DOHH2 (cell line): ENCODE data around the gene NUMB.

ENCODE experiments used
- H3F3A ChIP-seq: fragments of 200-600 bp; sonication (generic), shearing (Covaris generic); 2 replicates; pipeline ENCODE4 v1.6.0; 2016; ENCODE audit warnings: antibody characterized with exemption, mild to moderate bottlenecking; ENCODE audit not compliant: control insufficient read depth, insufficient read depth
- H3K27ac ChIP-seq: fragments of 200-600 bp; sonication (generic); 2 replicates; pipeline ENCODE4 v1.5.1; 2014; ENCODE audit warnings: low read depth, mild to moderate bottlenecking, low read length, moderate library complexity
- H3K27me3 ChIP-seq: fragments of 200-600 bp; sonication (generic); 2 replicates; pipeline ENCODE4 v1.6.1; 2014; ENCODE audit warnings: mild to moderate bottlenecking, low read length, mixed read lengths; ENCODE audit not compliant: control insufficient read depth
- H3K36me3 ChIP-seq: fragments of 200-600 bp; sonication (generic); 2 replicates; pipeline ENCODE4 v1.6.1; 2014; ENCODE audit warnings: mild to moderate bottlenecking, low read length, moderate library complexity, mixed read lengths; ENCODE audit not compliant: control insufficient read depth
- H3K4me1 ChIP-seq: fragments of 200-600 bp; sonication (generic); 2 replicates; pipeline ENCODE4 v1.6.1; 2014; ENCODE audit warnings: mild to moderate bottlenecking, low read length, mixed read lengths; ENCODE audit not compliant: control insufficient read depth
- H3K4me2 ChIP-seq: fragments of 200-600 bp; sonication (generic); 2 replicates; pipeline ENCODE4 v1.6.0; 2014; ENCODE audit warnings: mild to moderate bottlenecking, low read length, moderate library complexity
- H3K4me3 ChIP-seq: fragments of 200-600 bp; sonication (generic); 2 replicates; pipeline ENCODE4 v1.5.1; 2014; ENCODE audit warnings: mild to moderate bottlenecking, low read length, mixed read lengths
- H3K79me2 ChIP-seq: fragments of 200-600 bp; sonication (generic); 2 replicates; pipeline ENCODE4 v1.6.1; 2014; ENCODE audit warnings: mild to moderate bottlenecking, low read length, mixed read lengths; ENCODE audit not compliant: control insufficient read depth
- H3K9me2 ChIP-seq: fragments of 200-600 bp; sonication (generic); replicated peaks from 2 replicates; pipeline ENCODE4 v1.6.1; 2014; ENCODE audit warnings: mild to moderate bottlenecking, low read length, mixed read lengths; ENCODE audit not compliant: control insufficient read depth
- H3K9me3 ChIP-seq: fragments of 200-600 bp; sonication (generic); 2 replicates; pipeline ENCODE4 v1.6.1; 2014; ENCODE audit warnings: antibody characterized with exemption, low read length, mixed read lengths; ENCODE audit not compliant: control insufficient read depth, insufficient read depth
- H4K20me1 ChIP-seq: fragments of 200-600 bp; sonication (generic); 2 replicates; pipeline ENCODE4 v1.6.0; 2014; ENCODE audit warnings: low read depth, mild to moderate bottlenecking, antibody characterized with exemption, low read length, moderate library complexity; ENCODE audit not compliant: control insufficient read depth, insufficient read depth
- EZH2phosphoT487 ChIP-seq: fragments of 200-600 bp; sonication (generic); IDR thresholded peaks from 2 replicates; pipeline ENCODE4 v1.6.1; 2017; ENCODE audit warnings: borderline replicate concordance, mild to moderate bottlenecking, antibody characterized with exemption, low read length, moderate library complexity, mixed read lengths
- TF ChIP-seq, protein P1 (sequence below): fragments of 200-600 bp; sonication (generic); IDR thresholded peaks from one replicate; pipeline ENCODE4 v1.5.1; 2014; ENCODE audit warnings: antibody characterized with exemption, mild to moderate bottlenecking, low read depth, low read length; ENCODE audit not compliant: poor library complexity, severe bottlenecking

The NUMB gene

DNA sequence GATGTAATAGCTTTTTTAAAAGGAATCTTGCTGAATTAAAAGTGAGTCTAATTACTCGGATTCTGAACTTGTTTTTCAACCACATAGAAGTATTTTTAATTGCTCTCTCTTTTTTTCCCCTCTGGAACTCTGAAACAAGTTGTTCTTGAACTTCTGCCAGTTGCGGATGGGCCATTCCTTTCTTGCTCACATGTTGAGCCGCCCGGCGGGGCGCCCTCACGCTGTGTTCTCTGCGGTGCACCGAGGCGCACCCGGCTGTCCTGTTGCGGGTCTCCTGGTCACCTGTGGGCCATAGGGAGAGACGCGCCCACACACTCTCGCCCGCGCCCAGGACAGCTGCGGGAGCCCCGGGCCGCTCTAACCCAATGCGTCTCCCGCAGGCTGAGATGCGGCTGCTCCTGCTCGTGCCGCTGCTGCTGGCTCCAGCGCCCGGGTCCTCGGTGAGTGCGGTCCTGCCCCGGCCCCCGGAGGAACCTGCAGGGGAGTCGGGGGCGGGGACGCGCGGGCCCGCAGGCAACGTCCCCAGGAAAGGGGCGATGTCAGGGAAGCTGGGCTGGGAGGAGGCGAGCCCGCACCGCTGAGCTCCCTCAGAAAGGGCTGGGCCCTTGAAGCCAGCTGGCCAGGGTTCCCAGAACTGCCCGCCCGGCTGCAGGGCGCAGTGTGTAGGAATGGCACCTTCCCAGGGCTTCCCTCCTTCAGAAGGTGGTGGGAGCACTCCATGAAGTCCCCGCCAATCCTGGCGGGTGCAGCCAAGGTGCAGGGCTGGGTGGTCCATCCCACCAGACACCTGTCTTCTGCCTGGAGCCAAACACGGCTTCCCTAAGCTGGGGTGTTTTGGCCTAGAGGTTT, 218.7 kb downstream of the NUMB start:
- Histone ChIP-seq H4K20me1 (no peaks in the 10 kb centered on the region), H3K4me2 (no peak overlapping the region), H3K79me2 (no peaks in the 10 kb centered on the region), H3K36me3 (no peaks in the 10 kb centered on the region), H3F3A (peaks cover 7% of the 10 kb centered on the region; the same call in 1 of the 2 replicates), H3K4me3 (no peak overlapping the region), H3K27me3 (peaks cover 84% of the 10 kb centered on the region), H3K27ac (no peak overlapping the region), H3K4me1 (peaks cover 47% of the 10 kb centered on the region), H3K9me3 (no peaks in the 10 kb centered on the region), H3K9me2 (no peaks in the 10 kb centered on the region)
- TF ChIP-seq EZH2phosphoT487: peak; percentile 61; the same call in 1 of the 2 replicates
- TF ChIP-seq, protein P1, sequence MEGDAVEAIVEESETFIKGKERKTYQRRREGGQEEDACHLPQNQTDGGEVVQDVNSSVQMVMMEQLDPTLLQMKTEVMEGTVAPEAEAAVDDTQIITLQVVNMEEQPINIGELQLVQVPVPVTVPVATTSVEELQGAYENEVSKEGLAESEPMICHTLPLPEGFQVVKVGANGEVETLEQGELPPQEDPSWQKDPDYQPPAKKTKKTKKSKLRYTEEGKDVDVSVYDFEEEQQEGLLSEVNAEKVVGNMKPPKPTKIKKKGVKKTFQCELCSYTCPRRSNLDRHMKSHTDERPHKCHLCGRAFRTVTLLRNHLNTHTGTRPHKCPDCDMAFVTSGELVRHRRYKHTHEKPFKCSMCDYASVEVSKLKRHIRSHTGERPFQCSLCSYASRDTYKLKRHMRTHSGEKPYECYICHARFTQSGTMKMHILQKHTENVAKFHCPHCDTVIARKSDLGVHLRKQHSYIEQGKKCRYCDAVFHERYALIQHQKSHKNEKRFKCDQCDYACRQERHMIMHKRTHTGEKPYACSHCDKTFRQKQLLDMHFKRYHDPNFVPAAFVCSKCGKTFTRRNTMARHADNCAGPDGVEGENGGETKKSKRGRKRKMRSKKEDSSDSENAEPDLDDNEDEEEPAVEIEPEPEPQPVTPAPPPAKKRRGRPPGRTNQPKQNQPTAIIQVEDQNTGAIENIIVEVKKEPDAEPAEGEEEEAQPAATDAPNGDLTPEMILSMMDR: no peak

DNA sequence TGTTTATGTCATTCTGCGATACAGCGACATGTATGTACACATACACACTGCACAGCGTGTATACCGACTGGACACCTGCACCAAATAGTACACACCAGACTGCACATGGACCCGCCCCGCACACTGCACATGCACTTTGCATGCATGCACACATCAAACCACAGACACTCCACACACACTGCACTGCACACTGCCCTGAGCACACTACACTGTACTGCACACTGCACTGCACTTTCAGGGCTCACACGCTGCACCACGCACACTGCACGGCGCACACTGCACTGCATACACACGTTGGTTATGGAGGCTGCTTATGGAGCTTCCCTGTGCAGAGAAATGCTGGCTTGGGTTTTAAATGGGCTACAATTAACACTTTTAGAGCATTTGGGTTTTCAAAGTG, 219.4 kb downstream of the NUMB start:
- H3K4me1 ChIP-seq: peaks cover 47% of the 10 kb centered on the region
- no peak overlapping the region for H3K27ac ChIP-seq
- no peaks in the 10 kb centered on the region for H3K79me2 ChIP-seq
- H3K4me2 ChIP-seq: no peak overlapping the region
- peaks cover 7% of the 10 kb centered on the region; the same call in 1 of the 2 replicates for H3F3A ChIP-seq
- no peaks in the 10 kb centered on the region for H3K9me2 ChIP-seq
- H3K36me3 ChIP-seq: no peaks in the 10 kb centered on the region
- H3K9me3 ChIP-seq: no peaks in the 10 kb centered on the region
- peaks cover 84% of the 10 kb centered on the region for H3K27me3 ChIP-seq
- no peaks in the 10 kb centered on the region for H4K20me1 ChIP-seq
- H3K4me3 ChIP-seq: no peak overlapping the region
- no peak for TF ChIP-seq EZH2phosphoT487
- TF ChIP-seq, protein P1: no peak

DNA sequence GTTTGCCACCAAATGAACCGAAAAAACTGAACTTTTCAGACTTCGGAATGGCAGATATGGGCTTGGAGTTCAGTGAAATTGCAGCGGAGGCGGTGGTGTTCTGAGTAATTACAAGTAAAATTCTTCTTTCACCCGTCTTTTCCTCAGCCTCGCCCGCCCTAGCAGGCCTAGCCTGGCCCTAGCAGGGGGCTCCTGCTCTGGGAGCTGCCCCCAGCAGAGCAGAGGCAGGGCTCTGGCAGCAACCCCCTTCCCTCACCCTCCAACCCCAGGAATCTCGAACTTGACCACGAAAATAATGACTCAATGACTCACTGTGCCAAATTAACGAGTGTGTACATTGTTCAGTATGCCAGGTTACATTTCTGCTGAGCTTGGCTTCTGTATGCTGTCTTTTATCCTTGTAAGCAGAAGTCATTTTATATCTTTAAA, 219.9 kb downstream of the NUMB start:
- TF ChIP-seq, protein P1: no peak
- TF ChIP-seq EZH2phosphoT487: peak; percentile 71

More for the DNA sequence above, 219.9 kb downstream of the NUMB start:
- no peak overlapping the region for H3K4me3 ChIP-seq
- H3K9me3 ChIP-seq: no peaks in the 10 kb centered on the region
- no peaks in the 10 kb centered on the region for H3K79me2 ChIP-seq
- no peaks in the 10 kb centered on the region for H3K36me3 ChIP-seq
- H3K4me2 ChIP-seq: peak overlapping the region; percentile 51
- no peak overlapping the region for H3K27ac ChIP-seq
- H3K4me1 ChIP-seq: peaks cover 47% of the 10 kb centered on the region
- H3K27me3 ChIP-seq: peaks cover 84% of the 10 kb centered on the region
- H4K20me1 ChIP-seq: no peaks in the 10 kb centered on the region
- no peaks in the 10 kb centered on the region for H3K9me2 ChIP-seq
- 0 out of 2 replicates have a peak, but pooled peaks cover 2% of the 10 kb centered on the region for H3F3A ChIP-seq
